Forelimb muscle (tissue), 1 donor: ENCODE data around the gene CPE. TPM values are rescaled to one million over a fixed set of nuclear protein-coding genes. Genes with fewer than 3 reads are reported as not detected.

Source experiments
- DNase-seq: peaks from one replicate; pipeline ENCODE4 v3.0.0-alpha.2; 2013; ENCODE audit warnings: low read depth
- polyA plus RNA-seq: library from polyadenylated mRNA; unstranded; fragments of 120-200 nt; gene quantifications from one replicate; pipeline ENCODE4 v1.2.1, GENCODE V29; 2013; ENCODE audit not compliant: insufficient read length

Gene CPE
- polyA plus RNA-seq, 1 donor: 60.6 TPM

GRCh38 chr4:165364452-165365080 is 14.2 kb upstream of the CPE start:
- DNase-seq: no peak

DNA sequence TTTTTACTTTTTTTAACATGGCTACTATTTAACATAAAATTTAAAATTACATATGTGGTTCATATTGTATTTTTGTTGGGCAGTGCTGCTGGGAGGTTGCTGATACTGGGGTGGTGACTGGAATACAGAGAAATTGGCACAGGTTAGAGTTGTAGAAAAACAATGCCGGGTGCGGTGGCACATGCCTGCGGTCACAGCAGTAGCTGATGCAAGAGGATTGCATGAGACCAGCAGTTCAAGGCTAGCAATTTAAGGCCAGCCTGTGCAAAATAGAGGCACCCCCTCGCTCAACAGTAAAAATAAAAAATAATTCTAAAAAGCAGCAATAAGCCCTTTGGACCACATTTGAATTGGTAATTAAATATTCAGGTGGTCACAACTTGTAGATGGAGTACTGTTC is 11.8 kb upstream of the CPE start:
- DNase-seq: no peak

- DNase-seq: no peak
Observed at GRCh38 chr4:165368114-165368513, 10.7 kb upstream of the CPE start.

- no peak for DNase-seq
Observed at GRCh38 chr4:165368567-165368966, 10.2 kb upstream of the CPE start.

DNA sequence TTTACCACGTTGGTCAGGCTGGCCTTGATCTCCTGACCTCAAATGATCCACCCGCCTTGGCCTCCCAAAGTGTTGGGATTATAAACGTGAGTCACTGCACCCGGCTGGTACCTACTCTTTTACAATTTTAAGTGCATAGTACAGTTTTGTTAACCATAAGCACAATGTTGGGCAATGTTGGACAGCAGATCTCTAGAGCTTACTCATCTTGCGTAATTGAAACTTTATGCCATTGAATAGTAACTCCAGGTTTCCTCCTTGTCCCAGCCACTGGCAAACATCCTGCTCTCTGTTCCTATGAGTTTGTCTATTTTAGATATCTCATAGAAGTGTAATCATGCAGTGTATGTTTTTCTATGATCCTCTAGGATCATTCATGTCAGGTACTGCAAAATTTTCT is 9.3 kb upstream of the CPE start:
- DNase-seq: no peak

DNA sequence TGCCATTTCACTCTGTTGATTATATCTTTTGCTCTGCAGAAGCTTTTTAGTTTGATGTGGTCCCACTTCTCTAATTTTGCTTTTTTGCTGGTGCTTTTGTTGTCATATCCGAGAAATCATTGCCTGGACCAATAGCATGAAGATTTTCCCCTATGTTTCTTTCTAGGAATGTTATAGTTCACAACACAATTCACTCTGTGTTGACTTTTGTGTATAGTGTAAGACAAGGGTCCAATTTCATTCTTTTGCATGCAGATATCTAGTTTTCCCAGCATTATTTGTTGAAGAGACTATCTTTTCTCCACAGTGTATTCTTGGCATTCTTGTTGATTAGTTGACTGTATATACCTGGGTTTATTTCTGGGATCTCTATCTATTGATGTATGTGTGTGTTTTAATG is 8.3 kb upstream of the CPE start:
- no peak for DNase-seq

GRCh38 chr4:165375465-165375864 is 3.3 kb upstream of the CPE start:
- no peak for DNase-seq

- DNase-seq: no peak
Observed at GRCh38 chr4:165378398-165378744, 437 bp upstream of the CPE start.

GRCh38 chr4:165379678-165380064 is 863 bp downstream of the CPE start:
- no peak for DNase-seq

- no peak for DNase-seq
Observed at GRCh38 chr4:165380805-165381204, 2.0 kb downstream of the CPE start.

DNA sequence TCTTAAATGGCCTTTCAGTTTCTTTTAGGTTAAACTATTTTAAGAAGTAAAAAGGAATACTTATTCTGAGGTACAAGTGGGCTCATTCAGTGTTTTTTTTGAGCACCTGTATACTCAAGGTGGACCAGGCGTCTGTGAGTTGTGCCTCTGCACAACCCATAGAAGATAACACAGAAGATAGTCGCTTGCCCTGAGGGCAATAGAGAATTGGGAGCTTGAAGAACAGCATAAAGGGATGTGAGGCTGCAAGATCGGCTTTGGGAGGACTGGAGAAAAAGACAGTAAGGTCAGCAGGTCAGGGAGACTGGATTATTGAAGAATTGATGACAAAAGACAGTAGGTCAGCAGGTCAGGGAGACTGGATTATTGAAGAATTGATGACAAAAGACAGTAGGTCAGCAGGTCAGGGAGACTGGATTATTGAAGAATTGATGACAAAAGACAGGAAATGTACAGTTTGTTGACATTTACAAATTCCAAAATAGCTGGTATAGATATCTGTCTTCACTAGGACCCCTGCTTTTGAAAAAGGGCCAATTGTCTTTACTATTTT is 3.1 kb downstream of the CPE start:
- DNase-seq: no peak

GRCh38 chr4:165382640-165383039 is 3.8 kb downstream of the CPE start:
- no peak for DNase-seq

DNA sequence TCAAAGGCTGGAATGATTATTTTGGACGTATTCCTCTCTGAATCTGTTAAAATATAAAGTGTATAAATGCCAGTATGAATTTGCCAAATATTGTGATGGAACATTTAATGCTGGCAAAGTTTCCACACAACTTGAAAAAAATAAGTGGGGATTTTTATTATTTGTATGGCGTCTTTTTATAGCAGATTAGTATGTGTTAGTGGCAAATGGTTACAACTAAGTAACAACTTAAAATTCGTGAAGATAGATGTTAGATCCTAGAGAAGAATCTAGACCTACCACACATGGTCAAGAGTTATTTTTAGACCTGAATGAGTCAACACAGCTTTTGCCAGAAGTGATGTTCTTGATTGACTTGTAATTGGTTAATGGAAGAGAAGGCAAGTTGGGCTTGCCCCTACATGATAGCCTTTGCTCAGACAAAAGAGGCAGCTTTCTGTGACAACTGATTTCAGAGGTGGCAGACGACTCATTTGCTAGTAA is 4.8 kb downstream of the CPE start:
- no peak for DNase-seq

GRCh38 chr4:165384186-165384585 is 5.4 kb downstream of the CPE start:
- DNase-seq: no peak

GRCh38 chr4:165384598-165384997 is 5.8 kb downstream of the CPE start:
- no peak for DNase-seq

- DNase-seq: no peak
Observed at GRCh38 chr4:165385126-165385525, 6.3 kb downstream of the CPE start.

GRCh38 chr4:165386328-165386727 is 7.5 kb downstream of the CPE start:
- no peak for DNase-seq

DNA sequence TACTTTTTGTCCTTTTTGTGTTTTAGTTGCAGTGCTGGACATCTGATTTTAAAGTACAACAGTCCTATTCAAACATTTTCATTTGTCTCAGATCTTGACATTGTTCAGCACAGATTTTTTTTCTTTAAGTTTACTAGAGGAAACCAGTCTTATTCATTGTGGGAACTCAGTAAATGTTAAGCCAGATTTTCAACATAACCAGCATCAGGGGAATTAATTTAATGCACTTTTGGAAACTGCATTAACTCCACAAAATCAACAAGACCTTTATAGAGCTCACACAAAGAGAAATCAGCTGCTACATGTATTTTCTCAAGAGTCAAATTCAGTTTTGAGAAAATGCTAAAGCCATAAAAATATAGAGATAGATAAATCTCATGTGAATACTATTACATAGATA is 9.9 kb downstream of the CPE start:
- DNase-seq: peak; percentile 40

GRCh38 chr4:165393051-165393450 is 14.2 kb downstream of the CPE start:
- DNase-seq: no peak

- no peak for DNase-seq
Observed at GRCh38 chr4:165393704-165394103, 14.9 kb downstream of the CPE start.

DNA sequence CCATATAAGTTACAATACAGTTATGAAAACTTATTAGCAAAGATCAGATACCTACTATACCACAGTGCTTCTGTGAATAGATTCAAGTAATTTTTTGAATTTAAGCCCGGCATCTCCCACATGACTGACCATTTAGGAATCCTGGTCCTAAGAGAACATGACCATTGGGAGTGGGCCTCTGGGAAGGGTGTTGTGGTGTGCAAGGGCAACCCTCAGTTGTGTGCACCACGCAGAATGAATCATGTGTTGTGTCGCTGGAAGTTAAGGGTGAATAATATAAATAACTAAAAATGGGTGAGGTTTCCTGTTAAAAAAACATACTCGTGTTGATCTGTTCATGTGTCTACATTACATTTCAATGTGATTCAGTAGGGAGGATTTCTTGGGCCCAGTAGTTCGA is 15.5 kb downstream of the CPE start:
- DNase-seq: no peak

- DNase-seq: no peak
Observed at GRCh38 chr4:165398570-165398969, 19.8 kb downstream of the CPE start.

DNA sequence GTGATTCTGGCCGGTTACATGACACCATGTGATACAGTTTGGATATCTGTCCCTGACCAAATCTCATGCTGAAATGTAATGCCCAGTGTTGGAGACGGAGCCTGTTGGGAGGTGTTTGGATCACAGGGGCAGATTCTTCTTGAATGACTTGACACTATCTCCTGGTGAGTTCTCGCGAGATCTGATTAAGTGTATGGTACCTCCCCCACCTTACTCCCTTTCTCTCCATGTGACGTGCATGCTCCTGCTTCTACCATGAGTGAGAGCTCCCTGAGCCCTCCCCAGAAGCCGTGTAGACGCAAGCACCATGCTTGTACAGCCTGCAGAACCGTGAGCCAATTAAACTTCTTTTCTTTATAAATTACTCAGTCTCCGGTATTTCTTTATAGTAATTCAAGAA is 23.6 kb downstream of the CPE start:
- DNase-seq: no peak

- DNase-seq: no peak
Observed at GRCh38 chr4:165403048-165403447, 24.2 kb downstream of the CPE start.
